Ishikawa (cell line): ENCODE results near the gene FAM186B.

ENCODE experiments used
- CEBPB ChIP-seq: IDR thresholded peaks from 2 replicates; pipeline ENCODE4 v1.6.1; 2012
- CREB1 ChIP-seq: IDR thresholded peaks from 2 replicates; pipeline ENCODE4 v1.6.1; 2012; ENCODE audit warnings: low read depth
- EGR1 ChIP-seq: IDR thresholded peaks from 2 replicates; pipeline ENCODE4 v1.6.1; 2012
- EP300 ChIP-seq: IDR thresholded peaks from 2 replicates; pipeline ENCODE4 v1.6.1; 2012; ENCODE audit warnings: borderline replicate concordance
- FOXM1 ChIP-seq: IDR thresholded peaks from 2 replicates; pipeline ENCODE4 v1.6.1; 2012; ENCODE audit warnings: low read depth, borderline replicate concordance
- NFIC ChIP-seq: IDR thresholded peaks from 2 replicates; pipeline ENCODE4 v1.6.1; 2012
- RAD21 ChIP-seq: IDR thresholded peaks from 2 replicates; pipeline ENCODE4 v1.6.1; 2012; ENCODE audit warnings: low read depth
- REST ChIP-seq: IDR thresholded peaks from 2 replicates; pipeline ENCODE4 v1.6.1; 2012; ENCODE audit warnings: low read depth, mild to moderate bottlenecking
- TAF1 ChIP-seq: IDR thresholded peaks from 2 replicates; pipeline ENCODE4 v1.6.1; 2012; ENCODE audit warnings: low read depth, mild to moderate bottlenecking
- TCF12 ChIP-seq: IDR thresholded peaks from 2 replicates; pipeline ENCODE4 v1.6.1; 2012; ENCODE audit warnings: low read depth
- TEAD4 ChIP-seq: IDR thresholded peaks from 2 replicates; pipeline ENCODE4 v1.6.1; 2012
- USF1 ChIP-seq: IDR thresholded peaks from 2 replicates; pipeline ENCODE4 v1.6.1; 2012
- YY1 ChIP-seq: IDR thresholded peaks from 2 replicates; pipeline ENCODE4 v1.6.1; 2012; ENCODE audit warnings: low read depth
- ZBTB7A ChIP-seq: IDR thresholded peaks from 2 replicates; pipeline ENCODE4 v1.6.1; 2012; ENCODE audit warnings: low read depth
- TF ChIP-seq, protein P1 (sequence below): IDR thresholded peaks from 2 replicates; pipeline ENCODE4 v1.6.1; 2012

The FAM186B gene

DNA sequence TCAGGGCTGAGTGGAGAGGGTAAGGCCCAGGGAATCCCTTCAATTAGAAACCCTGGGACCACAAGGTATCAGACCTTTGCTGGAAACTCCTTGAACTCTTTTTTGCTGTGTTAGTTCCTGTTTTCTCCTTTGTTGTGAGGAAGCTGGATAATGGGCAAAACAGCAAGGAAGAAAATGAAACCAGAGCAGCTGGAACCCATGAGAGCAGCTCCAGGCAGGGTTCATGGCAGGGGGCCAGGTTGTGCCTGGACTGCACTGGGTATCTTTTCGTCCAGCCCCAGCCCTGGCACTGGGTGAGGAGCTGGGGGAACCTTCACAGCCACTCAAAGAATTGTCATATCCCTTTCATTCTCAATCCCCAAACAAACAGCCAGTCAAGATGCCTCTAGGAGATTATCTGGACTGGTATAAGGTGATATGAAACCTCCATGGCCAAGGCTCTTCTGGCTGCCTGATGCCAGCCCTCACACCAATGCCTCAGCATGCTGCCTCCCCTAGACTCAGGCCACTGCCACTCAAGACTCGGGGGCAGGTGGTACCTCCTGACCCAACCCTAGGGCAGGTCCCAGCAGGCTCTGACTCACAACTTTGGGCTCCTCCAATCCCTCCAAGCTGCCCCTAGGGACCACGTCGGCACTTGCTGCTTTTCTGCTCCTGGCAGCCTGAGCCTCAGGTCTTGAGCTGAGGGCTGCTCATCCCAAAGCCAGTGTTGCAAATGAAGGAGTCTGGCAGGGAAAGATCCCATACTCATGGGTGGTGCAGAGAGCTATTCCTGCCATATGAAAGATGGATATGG is 16.5 kb downstream of the FAM186B start:
- no peak for TF ChIP-seq ZBTB7A
- no peak for TF ChIP-seq TCF12
- no peak for TF ChIP-seq NFIC
- no peak for TF ChIP-seq TAF1
- TF ChIP-seq CEBPB: no peak
- TF ChIP-seq USF1: no peak
- TF ChIP-seq TEAD4: no peak
- TF ChIP-seq RAD21: no peak
- no peak; the same call in 1 of the 2 replicates for TF ChIP-seq EGR1
- TF ChIP-seq EP300: no peak
- TF ChIP-seq YY1: no peak
- TF ChIP-seq REST: no peak
- TF ChIP-seq FOXM1: no peak
- TF ChIP-seq, protein P1, sequence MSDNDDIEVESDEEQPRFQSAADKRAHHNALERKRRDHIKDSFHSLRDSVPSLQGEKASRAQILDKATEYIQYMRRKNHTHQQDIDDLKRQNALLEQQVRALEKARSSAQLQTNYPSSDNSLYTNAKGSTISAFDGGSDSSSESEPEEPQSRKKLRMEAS: no peak
- no peak for TF ChIP-seq CREB1

DNA sequence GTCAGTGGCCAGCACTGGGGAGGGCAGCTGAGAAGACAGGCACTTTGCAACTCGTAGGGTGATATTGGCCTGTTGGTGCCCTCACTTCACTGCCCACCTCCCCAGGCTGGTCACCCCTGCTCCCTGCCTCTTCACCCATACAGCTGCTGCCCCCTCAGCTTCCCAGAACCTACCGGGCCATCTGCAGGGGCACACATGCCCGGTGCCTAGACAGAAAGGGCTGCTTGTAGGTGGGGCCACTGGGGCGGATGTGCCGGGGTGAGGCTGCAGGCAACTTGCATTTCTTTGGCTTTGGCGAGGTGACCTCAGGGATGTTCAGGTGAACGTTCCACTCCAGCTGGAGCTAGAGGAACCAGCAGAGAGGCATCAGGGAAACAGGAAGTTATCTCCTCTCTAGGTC is 17.2 kb downstream of the FAM186B start:
- no peak for TF ChIP-seq NFIC
- TF ChIP-seq CEBPB: no peak
- TF ChIP-seq TCF12: no peak
- no peak for TF ChIP-seq TAF1
- TF ChIP-seq RAD21: no peak
- TF ChIP-seq YY1: no peak
- TF ChIP-seq TEAD4: no peak
- no peak for TF ChIP-seq FOXM1
- TF ChIP-seq CREB1: no peak
- TF ChIP-seq, protein P1: no peak
- no peak for TF ChIP-seq EP300
- no peak for TF ChIP-seq USF1
- TF ChIP-seq EGR1: no peak
- TF ChIP-seq REST: no peak

- TF ChIP-seq USF1 (no peak), TCF12 (no peak), ZBTB7A (no peak), TEAD4 (no peak), CREB1 (no peak), YY1 (no peak), RAD21 (no peak), FOXM1 (no peak), NFIC (no peak), EP300 (no peak), REST (no peak), CEBPB (no peak), EGR1 (no peak), TAF1 (no peak)
- TF ChIP-seq, protein P1: no peak
Observed at GRCh38 chr12:49587174-49587908, 18.1 kb downstream of the FAM186B start.
